ENCODE results near the gene ARID3B. TPM values are rescaled to one million over a fixed set of nuclear protein-coding genes. Genes with fewer than 3 reads are reported as not detected.

Gene ARID3B
- total RNA-seq, 4 donors from 2014 or later = 2.0 to 8.4 (median 5.3) TPM

DNA sequence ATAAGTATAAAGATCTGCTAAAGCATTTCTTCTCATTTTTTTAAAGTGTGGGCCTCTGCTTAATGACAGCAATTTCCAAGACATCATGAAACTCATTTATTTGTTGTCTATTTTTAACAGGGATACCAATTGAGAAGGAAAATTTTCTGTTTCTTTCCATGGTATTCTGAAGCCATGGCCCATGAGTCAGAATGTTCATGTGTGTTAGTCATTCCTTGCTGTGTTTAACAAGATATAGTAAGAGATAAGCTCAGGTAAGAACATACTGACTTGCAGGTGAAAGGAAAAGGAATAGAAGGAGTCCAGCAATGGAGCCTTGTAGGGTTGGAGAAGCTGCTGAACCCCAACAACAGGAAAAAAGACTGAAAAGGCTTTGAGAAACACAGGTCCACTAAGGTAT is 17.0 kb upstream of the ARID3B start:
- no peaks in the 10 kb centered on the region for H3K4me1 ChIP-seq
- no peaks in the 10 kb centered on the region for H3K9me3 ChIP-seq
- no peaks in the 10 kb centered on the region for H3K27me3 ChIP-seq
- no peak for TF ChIP-seq POLR2A (IDR thresholded peaks at IDR 0.05)
- TF ChIP-seq, protein P1, sequence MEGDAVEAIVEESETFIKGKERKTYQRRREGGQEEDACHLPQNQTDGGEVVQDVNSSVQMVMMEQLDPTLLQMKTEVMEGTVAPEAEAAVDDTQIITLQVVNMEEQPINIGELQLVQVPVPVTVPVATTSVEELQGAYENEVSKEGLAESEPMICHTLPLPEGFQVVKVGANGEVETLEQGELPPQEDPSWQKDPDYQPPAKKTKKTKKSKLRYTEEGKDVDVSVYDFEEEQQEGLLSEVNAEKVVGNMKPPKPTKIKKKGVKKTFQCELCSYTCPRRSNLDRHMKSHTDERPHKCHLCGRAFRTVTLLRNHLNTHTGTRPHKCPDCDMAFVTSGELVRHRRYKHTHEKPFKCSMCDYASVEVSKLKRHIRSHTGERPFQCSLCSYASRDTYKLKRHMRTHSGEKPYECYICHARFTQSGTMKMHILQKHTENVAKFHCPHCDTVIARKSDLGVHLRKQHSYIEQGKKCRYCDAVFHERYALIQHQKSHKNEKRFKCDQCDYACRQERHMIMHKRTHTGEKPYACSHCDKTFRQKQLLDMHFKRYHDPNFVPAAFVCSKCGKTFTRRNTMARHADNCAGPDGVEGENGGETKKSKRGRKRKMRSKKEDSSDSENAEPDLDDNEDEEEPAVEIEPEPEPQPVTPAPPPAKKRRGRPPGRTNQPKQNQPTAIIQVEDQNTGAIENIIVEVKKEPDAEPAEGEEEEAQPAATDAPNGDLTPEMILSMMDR (IDR thresholded peaks at IDR 0.05) = no peak
- H3K36me3 ChIP-seq = no peaks in the 10 kb centered on the region
- DNase-seq (ENCODE audit: low spot score in 2 of 2) = no peak
- H3K27ac ChIP-seq = no peak overlapping the region
- H3K4me3 ChIP-seq = no peak overlapping the region

DNA sequence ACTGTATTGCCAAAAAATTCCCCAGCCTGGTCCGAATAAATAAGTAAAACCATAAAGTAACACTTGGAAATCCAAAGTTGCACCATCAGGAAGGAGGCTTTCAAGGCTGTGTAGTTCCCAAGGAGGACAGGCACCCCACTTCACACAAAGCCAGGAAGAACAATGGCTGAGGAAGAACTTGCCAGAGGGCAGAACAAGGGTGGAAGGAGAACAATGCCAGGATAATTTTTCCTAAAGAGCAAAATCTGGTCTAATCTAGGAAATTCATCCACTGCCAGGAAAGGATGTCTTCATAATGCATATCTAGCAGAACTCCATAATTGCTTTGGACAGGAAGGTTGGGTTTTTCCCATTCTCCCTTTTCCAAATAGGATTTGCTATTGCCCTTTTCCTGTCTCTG is 15.7 kb upstream of the ARID3B start:
- DNase-seq (ENCODE audit: low spot score in 2 of 2) = no peak
- Histone ChIP-seq H3K4me3 (no peak overlapping the region), H3K27ac (no peak overlapping the region), H3K27me3 (no peaks in the 10 kb centered on the region), H3K9me3 (no peaks in the 10 kb centered on the region), H3K4me1 (no peaks in the 10 kb centered on the region), H3K36me3 (no peaks in the 10 kb centered on the region)
- WGBS, 2 donors = 45 to 68% methylated on average over 1 of the region's 1 CpG
- no peak for TF ChIP-seq POLR2A (IDR thresholded peaks at IDR 0.05)
- TF ChIP-seq, protein P1 (IDR thresholded peaks at IDR 0.05) = no peak
- no peak for TF ChIP-seq EP300 (IDR thresholded peaks at IDR 0.05)

DNA sequence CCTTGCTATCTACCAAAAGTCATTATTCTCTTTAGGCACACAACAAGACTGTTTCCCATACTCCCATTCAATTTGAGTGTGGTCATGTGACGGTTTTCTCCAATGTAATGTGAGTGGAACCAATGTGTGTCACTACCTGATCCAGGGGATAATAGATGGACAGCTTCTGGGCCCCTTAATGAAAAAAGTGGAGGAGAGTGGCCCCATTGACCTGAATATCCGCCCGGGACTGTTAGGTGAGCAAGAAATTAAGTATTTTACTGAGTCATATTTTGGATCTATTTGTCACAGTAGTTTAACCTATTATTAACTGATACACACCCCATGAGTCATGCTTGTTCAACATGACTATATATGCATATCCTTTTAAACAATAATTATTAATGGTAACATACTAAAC is 15.1 kb upstream of the ARID3B start:
- TF ChIP-seq POLR2A (IDR thresholded peaks at IDR 0.05) = no peak
- TF ChIP-seq, protein P1 (IDR thresholded peaks at IDR 0.05) = no peak
- no peak for TF ChIP-seq EP300 (IDR thresholded peaks at IDR 0.05)
- DNase-seq (ENCODE audit: low spot score in 2 of 2) = no peak
- no peaks in the 10 kb centered on the region for H3K36me3 ChIP-seq
- WGBS, 2 donors = 69 to 75% methylated on average over 3 of the region's 3 CpGs
- no peaks in the 10 kb centered on the region for H3K4me1 ChIP-seq
- H3K4me3 ChIP-seq = no peak overlapping the region
- no peaks in the 10 kb centered on the region for H3K27me3 ChIP-seq
- H3K9me3 ChIP-seq = no peaks in the 10 kb centered on the region
- H3K27ac ChIP-seq = no peak overlapping the region

DNA sequence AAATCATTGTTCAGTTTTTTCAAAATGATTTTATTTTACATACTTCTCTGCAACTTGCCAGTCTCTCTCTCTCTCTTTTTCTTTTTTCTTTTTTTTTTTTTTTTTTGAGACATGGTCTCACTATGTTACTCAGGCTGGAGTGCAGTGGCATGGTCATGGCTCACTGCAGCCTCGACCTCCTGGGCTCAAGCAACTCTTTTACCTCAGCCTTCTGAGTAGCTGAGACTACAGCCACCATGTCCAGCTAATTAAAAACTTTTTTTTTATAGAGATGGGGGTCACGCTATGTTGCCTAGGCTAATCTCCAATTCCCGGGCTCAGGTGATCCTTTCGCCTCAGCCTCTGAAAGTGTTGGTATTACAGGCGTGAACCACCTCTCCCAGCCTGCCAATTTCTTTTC is 12.1 kb upstream of the ARID3B start:
- TF ChIP-seq EP300 (IDR thresholded peaks at IDR 0.05) (no peak), POLR2A (IDR thresholded peaks at IDR 0.05) (no peak)
- TF ChIP-seq, protein P1 (IDR thresholded peaks at IDR 0.05) = no peak

DNA sequence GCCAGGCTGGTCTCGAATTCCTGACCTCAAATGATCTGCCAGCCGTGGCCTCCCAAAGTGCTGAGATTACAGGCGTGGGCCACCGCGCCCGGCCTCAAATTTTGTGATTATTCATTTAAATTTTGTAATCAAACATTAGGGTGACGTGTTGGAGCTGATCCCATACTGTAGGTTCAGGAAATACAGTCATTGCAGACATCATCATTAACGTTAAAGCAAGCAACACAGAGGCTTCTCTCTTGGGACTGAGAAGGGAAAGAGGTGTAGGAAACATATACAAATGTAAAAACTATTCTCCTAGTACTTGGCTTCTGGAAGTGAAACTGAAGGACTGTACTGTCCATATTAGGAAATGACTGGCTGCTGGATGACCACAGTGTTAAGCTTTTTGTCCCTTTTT is 11.1 kb upstream of the ARID3B start:
- Histone ChIP-seq H3K4me1 (no peaks in the 10 kb centered on the region), H3K36me3 (no peaks in the 10 kb centered on the region), H3K4me3 (no peak overlapping the region), H3K27me3 (no peaks in the 10 kb centered on the region), H3K27ac (no peak overlapping the region), H3K9me3 (no peaks in the 10 kb centered on the region)
- WGBS, 2 donors = 74 to 84% methylated on average over 8 of the region's 8 CpGs
- no peak for DNase-seq (ENCODE audit: low spot score in 2 of 2)
- no peak for TF ChIP-seq POLR2A (IDR thresholded peaks at IDR 0.05)
- TF ChIP-seq, protein P1 (IDR thresholded peaks at IDR 0.05) = no peak
- TF ChIP-seq EP300 (IDR thresholded peaks at IDR 0.05) = no peak

More for the DNA sequence above, 12.1 kb upstream of the ARID3B start:
- 84 to 89% methylated on average over 5 of the region's 5 CpGs for WGBS, 2 donors
- H3K4me3 ChIP-seq = no peak overlapping the region
- H3K9me3 ChIP-seq = no peaks in the 10 kb centered on the region
- H3K27me3 ChIP-seq = no peaks in the 10 kb centered on the region
- H3K4me1 ChIP-seq = no peaks in the 10 kb centered on the region
- H3K36me3 ChIP-seq = no peaks in the 10 kb centered on the region
- H3K27ac ChIP-seq = no peak overlapping the region
- no peak for DNase-seq (ENCODE audit: low spot score in 2 of 2)

All from tibial nerve (tissue), 4 donors.